Endothelial cell of umbilical vein (primary cell): Measurements from ENCODE around the gene PRIM2. TPM values are rescaled to one million over a fixed set of nuclear protein-coding genes. Genes with fewer than 3 reads are reported as not detected.

ENCODE experiments used
- BruUV-seq: library from RNA; stranded (reverse); fragments of 400-500 nt; replicated peaks from 2 replicates; lab custom pipeline; 2021; lab: Mats Ljungman, UMichigan
- CTCF ChIA-PET: fragments of 300-600, 350-600 bp; sonication (Branson Sonifier 250); formaldehyde crosslinking; loops from one replicate; lab custom pipeline; 2021; ENCODE audit warnings: antibody characterized with exemption, inconsistent platforms; lab: Charles Lee
- POLR2A ChIA-PET: fragments of 300-600, 350-600 bp; sonication (Branson Sonifier 250); formaldehyde crosslinking; loops from one replicate; lab custom pipeline; 2021; ENCODE audit warnings: antibody characterized with exemption, inconsistent platforms; lab: Charles Lee
- DNase-seq: peaks from one replicate; pipeline ENCODE4 v3.0.0-alpha.2; 2011; ENCODE audit warnings: low read depth, low spot score
- FAIRE-seq: peaks from 2 replicates; lab custom pipeline; 2011; peaks lifted over from hg19 to GRCh38; lab: Jason Lieb, UNC
- H2AFZ ChIP-seq: 2 replicates; pipeline ENCODE4 v1.6.0; 2012; ENCODE audit warnings: low read depth, low read length, control low read depth, inconsistent platforms
- H3K27ac ChIP-seq: 2 replicates; pipeline ENCODE4 v1.5.1; 2011; ENCODE audit warnings: low read depth, mild to moderate bottlenecking, control low read depth, low read length, moderate library complexity; ENCODE audit not compliant: insufficient read depth
- H3K27me3 ChIP-seq, 2 experiments: 2 replicates each; pipeline versions ENCODE4 v1.6.0 to v1.6.1; 2011; ENCODE audit warnings: low read length in 2 of 2, mixed read lengths in 1 of 2; ENCODE audit not compliant: control insufficient read depth in 2 of 2, insufficient read depth in 2 of 2
- H3K36me3 ChIP-seq, 2 experiments: 2 replicates in 1 of 2; 3 replicates in 1 of 2; pipeline ENCODE4 v1.5.1; 2011; ENCODE audit warnings: low read length in 2 of 2, mild to moderate bottlenecking in 1 of 2, moderate library complexity in 1 of 2; ENCODE audit not compliant: control insufficient read depth in 2 of 2, insufficient read depth in 2 of 2; ENCODE audit errors: extremely low read depth in 1 of 2
- H3K4me1 ChIP-seq: 3 replicates; pipeline ENCODE4 v1.5.1; 2011; ENCODE audit warnings: mild to moderate bottlenecking, low read length; ENCODE audit not compliant: control insufficient read depth, insufficient read depth; ENCODE audit errors: extremely low read depth
- H3K4me2 ChIP-seq: 2 replicates; pipeline ENCODE4 v1.6.1; 2011; ENCODE audit warnings: low read length, control low read depth, mixed read lengths; ENCODE audit not compliant: insufficient read depth
- H3K4me3 ChIP-seq, 3 experiments: fragments of 200-600 bp in 1 of 3; sonication (generic), shearing (Covaris generic) in 1 of 3; replicated peaks in 1 of 3; 2 replicates each; pipeline ENCODE4 v1.5.1; 2011 to 2016; ENCODE audit warnings: control low read depth in 3 of 3, low read length in 3 of 3, mild to moderate bottlenecking in 2 of 3, inconsistent platforms in 1 of 3, low read depth in 1 of 3, moderate library complexity in 1 of 3; ENCODE audit not compliant: insufficient read depth in 1 of 3
- H3K79me2 ChIP-seq: 2 replicates; pipeline ENCODE4 v1.6.0; 2012; ENCODE audit warnings: low read length, inconsistent platforms; ENCODE audit not compliant: control insufficient read depth, insufficient read depth
- H3K9ac ChIP-seq: replicated peaks from 2 replicates; pipeline ENCODE3; 2011; ENCODE audit warnings: low read length, control low read depth; ENCODE audit not compliant: insufficient read depth; ENCODE audit errors: extremely low read depth
- H3K9me1 ChIP-seq: replicated peaks from 3 replicates; pipeline ENCODE4 v1.6.0; 2011; ENCODE audit warnings: mild to moderate bottlenecking, low read length; ENCODE audit not compliant: control insufficient read depth, insufficient read depth; ENCODE audit errors: extremely low read depth
- H3K9me3 ChIP-seq: replicated peaks from 2 replicates; pipeline ENCODE4 v1.5.1; 2012; ENCODE audit warnings: low read length, inconsistent platforms; ENCODE audit not compliant: control insufficient read depth, insufficient read depth
- H4K20me1 ChIP-seq: replicated peaks from 2 replicates; pipeline ENCODE3; 2011; ENCODE audit warnings: mild to moderate bottlenecking, low read length; ENCODE audit not compliant: control insufficient read depth, insufficient read depth; ENCODE audit errors: extremely low read depth
- EZH2 ChIP-seq: IDR thresholded peaks from 2 replicates; pipeline ENCODE4 v1.6.1; 2012; ENCODE audit warnings: borderline replicate concordance, low read depth, mild to moderate bottlenecking, moderate library complexity, low read length, inconsistent platforms; ENCODE audit not compliant: severe bottlenecking
- FOS ChIP-seq: IDR thresholded peaks from 2 replicates; pipeline ENCODE4 v1.6.1; 2011; ENCODE audit warnings: mild to moderate bottlenecking, low read length, moderate library complexity, borderline replicate concordance; ENCODE audit not compliant: insufficient read depth
- GATA2 ChIP-seq: IDR thresholded peaks from 2 replicates; pipeline ENCODE4 v1.7.0; 2011; ENCODE audit warnings: low read depth, mild to moderate bottlenecking, moderate library complexity, mixed read lengths, low read length; ENCODE audit not compliant: insufficient read length, insufficient read depth
- JUN ChIP-seq: IDR thresholded peaks from 2 replicates; pipeline ENCODE4 v1.6.1; 2011; ENCODE audit warnings: borderline replicate concordance, low read depth; ENCODE audit not compliant: insufficient read length, insufficient read depth
- MYC ChIP-seq: IDR thresholded peaks from one replicate; pipeline ENCODE4 v1.6.1; 2011; ENCODE audit warnings: mild to moderate bottlenecking, low read depth, low read length
- POLR2A ChIP-seq: IDR thresholded peaks from 2 replicates; pipeline ENCODE4 v1.6.1; 2012; ENCODE audit warnings: low read depth, mild to moderate bottlenecking, control low read depth, low read length
- POLR2AphosphoS5 ChIP-seq: IDR thresholded peaks from 2 replicates; pipeline ENCODE4 v1.6.1; 2012; ENCODE audit warnings: low read depth, mild to moderate bottlenecking, control low read depth, low read length, moderate library complexity; ENCODE audit not compliant: insufficient read depth
- dilution Hi-C: fragments of 300-500 bp; cut with MboI; formaldehyde crosslinking; loops from one replicate; pipeline ENCODE4 v1.15.0; 2019; ENCODE audit warnings: low sequenced_read_pairs; ENCODE audit not compliant: extremely low pct_ligation_motif_present
- intact Hi-C: fragments of 100-400 bp; cut with micrococcal nuclease; formaldehyde crosslinking; loops from one replicate; pipeline ENCODE4 v1.10.0; 2022
- polyA plus RNA-seq, 4 experiments: library from polyadenylated mRNA; depleted of rRNA in 3 of 4; stranded (reverse) in 3 of 4; unstranded in 1 of 4; fragments of >200 nt; gene quantifications; 2 replicates each; pipeline versions ENCODE4 v1.2.1 to v1.2.3, GENCODE V29; 2011 to 2012; ENCODE audit warnings: missing spikeins in 1 of 4
- total RNA-seq: library from RNA; stranded (reverse); gene quantifications from 2 replicates; pipeline ENCODE4 v1.2.3, GENCODE V29; 2021
- TF ChIP-seq, protein P1 (sequence below): IDR thresholded peaks from 2 replicates; pipeline ENCODE4 v1.6.1; 2011; ENCODE audit not compliant: insufficient read depth, insufficient read length
- TF ChIP-seq, protein P2 (sequence below), 2 donors: IDR thresholded peaks; 1 replicate in 1 of 2; 2 replicates in 1 of 2; pipeline ENCODE4 v1.5.1; 2011; ENCODE audit warnings: low read length in 2 of 2, mild to moderate bottlenecking in 2 of 2, moderate library complexity in 2 of 2, control low read depth in 1 of 2, inconsistent platforms in 1 of 2, low read depth in 1 of 2; ENCODE audit not compliant: insufficient read depth in 1 of 2; ENCODE audit errors: extremely low read depth in 1 of 2

PRIM2 gene
- total and polyA plus RNA-seq, 2 donors (not counting 3 experiments of a cell fraction or from before 2014, with no cell fraction given): 5.3 to 21.0 TPM

DNA sequence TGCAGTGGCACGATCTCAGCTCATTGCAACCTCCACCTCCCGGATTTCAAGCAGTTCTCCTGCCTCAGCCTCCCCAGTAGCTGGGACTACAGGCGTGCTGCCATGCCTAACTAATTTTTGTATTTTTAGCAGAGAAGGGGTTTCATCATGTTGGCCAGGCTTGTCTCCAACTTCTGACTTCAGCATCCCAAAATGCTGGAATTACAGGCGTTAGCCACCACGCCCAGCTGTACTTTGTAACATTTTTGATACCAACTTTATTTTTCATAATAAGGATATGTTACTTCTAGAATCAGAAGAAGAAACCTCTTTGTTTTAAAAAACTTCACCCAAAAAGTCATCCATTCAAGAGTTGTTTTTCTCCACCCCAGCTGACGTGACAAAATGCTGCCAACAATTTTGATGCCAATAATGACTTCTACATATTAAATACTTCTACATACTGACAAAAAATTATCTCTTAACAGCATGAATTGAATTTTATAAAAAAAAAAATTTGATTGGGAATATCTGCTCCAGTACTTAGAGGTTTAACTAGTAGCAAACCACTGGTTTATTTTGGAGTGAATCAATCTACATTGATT is 22.5 kb upstream of the PRIM2 start:
- no peak overlapping the region for H3K9ac ChIP-seq
- dilution Hi-C loops: no loop called here
- FAIRE-seq (no peak), DNase-seq (no peak)
- intact Hi-C loops: no loop called here
- TF ChIP-seq GATA2 (no peak), POLR2AphosphoS5 (no peak), MYC (no peak), JUN (no peak), EZH2 (no peak), POLR2A (no peak), FOS (no peak)
- TF ChIP-seq, protein P1, sequence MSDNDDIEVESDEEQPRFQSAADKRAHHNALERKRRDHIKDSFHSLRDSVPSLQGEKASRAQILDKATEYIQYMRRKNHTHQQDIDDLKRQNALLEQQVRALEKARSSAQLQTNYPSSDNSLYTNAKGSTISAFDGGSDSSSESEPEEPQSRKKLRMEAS: no peak
- TF ChIP-seq, protein P2, sequence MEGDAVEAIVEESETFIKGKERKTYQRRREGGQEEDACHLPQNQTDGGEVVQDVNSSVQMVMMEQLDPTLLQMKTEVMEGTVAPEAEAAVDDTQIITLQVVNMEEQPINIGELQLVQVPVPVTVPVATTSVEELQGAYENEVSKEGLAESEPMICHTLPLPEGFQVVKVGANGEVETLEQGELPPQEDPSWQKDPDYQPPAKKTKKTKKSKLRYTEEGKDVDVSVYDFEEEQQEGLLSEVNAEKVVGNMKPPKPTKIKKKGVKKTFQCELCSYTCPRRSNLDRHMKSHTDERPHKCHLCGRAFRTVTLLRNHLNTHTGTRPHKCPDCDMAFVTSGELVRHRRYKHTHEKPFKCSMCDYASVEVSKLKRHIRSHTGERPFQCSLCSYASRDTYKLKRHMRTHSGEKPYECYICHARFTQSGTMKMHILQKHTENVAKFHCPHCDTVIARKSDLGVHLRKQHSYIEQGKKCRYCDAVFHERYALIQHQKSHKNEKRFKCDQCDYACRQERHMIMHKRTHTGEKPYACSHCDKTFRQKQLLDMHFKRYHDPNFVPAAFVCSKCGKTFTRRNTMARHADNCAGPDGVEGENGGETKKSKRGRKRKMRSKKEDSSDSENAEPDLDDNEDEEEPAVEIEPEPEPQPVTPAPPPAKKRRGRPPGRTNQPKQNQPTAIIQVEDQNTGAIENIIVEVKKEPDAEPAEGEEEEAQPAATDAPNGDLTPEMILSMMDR (IDR thresholded peaks at IDR 0.05; ENCODE audit: extremely low read depth in 1 of 2, insufficient read depth in 1 of 2, low read depth in 1 of 2, low read length in 2 of 2): no peak
- H3K4me3 ChIP-seq: no peak overlapping the region
- no peaks in the 10 kb centered on the region for H3K9me1 ChIP-seq
- H3K4me2 ChIP-seq: no peak overlapping the region
- H2AFZ ChIP-seq: no peak overlapping the region
- CTCF ChIA-PET: interaction anchor here (1.3 kb wide), 1 partner anchor 11 kb away, joined by 3 read pairs; no protein-coding TSS in a partner anchor
- no peaks in the 10 kb centered on the region for H4K20me1 ChIP-seq
- no peaks in the 10 kb centered on the region for H3K79me2 ChIP-seq
- no TSS peak for BruUV-seq
- no peaks in the 10 kb centered on the region for H3K36me3 ChIP-seq
- H3K27ac ChIP-seq: no peak overlapping the region
- H3K4me1 ChIP-seq: no peaks in the 10 kb centered on the region
- H3K27me3 ChIP-seq: no peaks in the 10 kb centered on the region
- POLR2A ChIA-PET: no interaction called here
- no peaks in the 10 kb centered on the region for H3K9me3 ChIP-seq
